ENCODE data around the gene CRYM. TPM values are rescaled to one million over a fixed set of nuclear protein-coding genes. Genes with fewer than 3 reads are reported as not detected.

The CRYM gene
- polyA plus RNA-seq, 3 donors from 2014 or later = not detected

GRCh38 chr16:21223787-21224186 is 54.3 kb downstream of the CRYM start:
- Mint-ChIP-seq H3K36me3 (no peaks in the 10 kb centered on the region), H3K27ac (no peak overlapping the region), H3K27me3 (ENCODE audit: low read depth in 3 of 3) (peaks cover 3 to 26% (median 13%) of the 10 kb centered on the region in 3 donors), H3K9me3 (no peaks in the 10 kb centered on the region), H3K4me1 (no peaks in the 10 kb centered on the region), H3K4me3 (no peak overlapping the region)
- no peak for DNase-seq

DNA sequence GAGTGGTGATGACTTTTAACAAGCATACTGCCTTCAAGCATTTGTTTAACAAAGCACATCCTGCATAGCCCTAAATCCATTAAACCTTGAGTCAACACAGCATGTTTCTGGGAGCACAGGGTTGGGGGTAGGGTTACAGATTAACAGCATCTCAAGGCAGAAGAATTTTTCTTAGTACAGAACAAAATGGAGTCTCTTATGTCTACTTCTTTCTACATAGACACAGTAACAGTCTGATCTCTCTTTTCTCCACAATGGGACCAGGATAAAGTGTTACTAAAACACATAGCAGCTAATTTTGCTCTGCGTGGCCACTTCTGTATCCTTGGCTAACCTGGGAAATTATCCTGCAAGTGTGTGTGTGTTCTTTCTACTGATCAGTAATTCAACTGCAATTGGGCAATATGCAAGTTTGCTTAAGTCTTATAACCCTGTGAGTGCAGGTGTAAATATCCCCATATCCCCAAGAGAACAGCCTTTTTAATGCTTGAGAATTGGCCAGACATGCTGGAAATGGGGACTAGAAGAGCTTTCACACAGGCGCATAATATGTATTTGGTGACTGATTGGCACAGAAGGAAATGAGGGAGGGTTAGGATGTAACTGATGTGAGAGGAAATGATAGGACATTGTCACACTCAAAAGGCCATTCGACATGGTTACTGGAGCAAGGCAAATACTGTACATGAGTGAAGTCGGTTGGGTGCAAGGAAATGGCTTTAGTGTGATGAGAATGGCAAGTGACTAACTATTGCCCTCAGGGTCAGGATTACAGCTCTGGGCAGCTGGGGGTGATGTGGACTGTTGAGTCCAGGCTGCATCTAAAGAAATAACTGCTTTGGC is 55.4 kb downstream of the CRYM start:
- no peak for DNase-seq
- Mint-ChIP-seq H3K9me3 (no peaks in the 10 kb centered on the region), H3K4me1 (no peaks in the 10 kb centered on the region), H3K4me3 (no peak overlapping the region), H3K36me3 (no peaks in the 10 kb centered on the region), H3K27ac (no peak overlapping the region), H3K27me3 (ENCODE audit: low read depth in 3 of 3) (peaks cover 3 to 25% (median 13%) of the 10 kb centered on the region in 3 donors)

DNA sequence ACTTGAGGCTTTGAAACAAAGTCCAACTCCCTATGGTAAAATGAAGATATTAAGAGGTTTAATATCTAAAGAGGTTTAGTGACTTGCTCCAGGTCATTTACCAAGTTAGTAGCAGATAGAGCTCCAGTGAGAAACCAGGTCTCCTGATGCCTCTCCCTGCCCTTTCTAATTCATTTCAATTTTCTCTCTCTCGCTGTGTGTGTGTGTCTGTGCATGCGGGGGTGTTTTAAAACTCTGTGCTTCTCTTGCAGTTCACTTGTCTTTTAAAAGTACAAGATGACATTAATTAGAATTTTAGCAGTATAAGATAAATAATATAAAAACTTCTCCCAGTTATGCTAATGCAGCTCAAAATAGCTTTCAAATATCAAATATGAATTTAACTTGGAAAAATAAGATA is 58.5 kb downstream of the CRYM start:
- H3K36me3 Mint-ChIP-seq = no peaks in the 10 kb centered on the region
- no peak overlapping the region for H3K4me3 Mint-ChIP-seq
- H3K4me1 Mint-ChIP-seq = no peaks in the 10 kb centered on the region
- H3K27me3 Mint-ChIP-seq (ENCODE audit: low read depth in 3 of 3) = peaks cover 3 to 28% (median 12%) of the 10 kb centered on the region in 3 donors
- no peak for DNase-seq
- H3K27ac Mint-ChIP-seq = no peak overlapping the region
- H3K9me3 Mint-ChIP-seq = no peaks in the 10 kb centered on the region

GRCh38 chr16:21218153-21218552 is 59.9 kb downstream of the CRYM start:
- peaks cover 5 to 26% (median 12%) of the 10 kb centered on the region in 3 donors for H3K27me3 Mint-ChIP-seq (ENCODE audit: low read depth in 3 of 3)
- H3K4me1 Mint-ChIP-seq = no peaks in the 10 kb centered on the region
- H3K36me3 Mint-ChIP-seq = no peaks in the 10 kb centered on the region

GRCh38 chr16:21217121-21217520 is 61.0 kb downstream of the CRYM start:
- Mint-ChIP-seq H3K36me3 (no peaks in the 10 kb centered on the region), H3K27me3 (ENCODE audit: low read depth in 3 of 3) (peaks cover 5 to 21% (median 9%) of the 10 kb centered on the region in 3 donors), H3K4me3 (no peak overlapping the region), H3K9me3 (no peaks in the 10 kb centered on the region), H3K27ac (no peak overlapping the region), H3K4me1 (no peaks in the 10 kb centered on the region)
- no peak for DNase-seq

More at GRCh38 chr16:21218153-21218552, 59.9 kb downstream of the CRYM start:
- H3K27ac Mint-ChIP-seq = no peak overlapping the region
- no peaks in the 10 kb centered on the region for H3K9me3 Mint-ChIP-seq
- DNase-seq = no peak
- H3K4me3 Mint-ChIP-seq = no peak overlapping the region

GRCh38 chr16:21214086-21214485 is 64.0 kb downstream of the CRYM start:
- no peak overlapping the region for H3K4me3 Mint-ChIP-seq

DNA sequence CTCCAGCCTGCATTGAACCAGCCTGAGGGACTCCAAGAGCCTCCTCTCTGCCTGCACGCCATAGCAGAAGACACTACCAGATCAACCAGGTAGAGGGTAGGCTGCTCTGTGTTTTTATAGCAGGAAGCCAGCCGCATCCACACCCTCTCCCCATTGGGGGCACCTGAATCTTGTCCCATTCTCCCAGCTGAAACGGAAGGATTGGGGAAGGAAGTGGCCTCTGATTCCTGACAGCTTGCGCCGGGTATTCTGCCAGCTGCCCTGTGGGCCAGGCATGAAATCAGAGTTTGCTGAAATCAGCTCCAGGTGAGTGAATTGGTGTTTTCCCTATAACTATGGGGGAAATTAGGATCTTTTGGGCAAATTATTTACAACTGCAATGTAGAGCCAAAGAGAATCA is 66.6 kb downstream of the CRYM start, which contains the start of gene ZP2:
Gene ZP2 (minus strand): TSS at position 89 of the 400 bp plus-strand sequence. CDS start 27 bp downstream, at position 62.
- peaks cover 2 to 9% (median 9%) of the 10 kb centered on the region in 3 donors for H3K27me3 Mint-ChIP-seq (ENCODE audit: low read depth in 3 of 3)
- no peaks in the 10 kb centered on the region for H3K36me3 Mint-ChIP-seq
- no peaks in the 10 kb centered on the region for H3K9me3 Mint-ChIP-seq
- H3K27ac Mint-ChIP-seq = no peak within 1 kb of the TSS
- no peak within 1 kb of the TSS for H3K4me3 Mint-ChIP-seq
- no peaks in the 10 kb centered on the region for H3K4me1 Mint-ChIP-seq
- no peak for DNase-seq

More at GRCh38 chr16:21214086-21214485, 64.0 kb downstream of the CRYM start:
- Mint-ChIP-seq H3K4me1 (no peaks in the 10 kb centered on the region), H3K27me3 (ENCODE audit: low read depth in 3 of 3) (peaks cover 2 to 11% (median 10%) of the 10 kb centered on the region in 3 donors), H3K27ac (no peak overlapping the region), H3K9me3 (no peaks in the 10 kb centered on the region), H3K36me3 (no peaks in the 10 kb centered on the region)
- no peak for DNase-seq

Other genes starting within 250 kb of the CRYM start
- gene DNAH3, start 127.4 kb downstream of the CRYM start, polyA plus RNA-seq = under 1 TPM in 1 of 3 donors, not detected in 2; 0.02 TPM
- gene LDAF1, start 119.6 kb downstream of the CRYM start, polyA plus RNA-seq = 10 to 100 TPM in 2 of 3 donors, 1 to 10 TPM in 1; 8.2 to 17.5 (median 16.4) TPM
- not detected for gene ZP2, start 66.7 kb downstream of the CRYM start, polyA plus RNA-seq
- not detected for gene ANKS4B, start 44.6 kb downstream of the CRYM start, polyA plus RNA-seq